Measurements from ENCODE around the gene DDX18.

DDX18 gene

GRCh38 chr2:117833911-117834310 lies 19.4 kb downstream of the DDX18 start:
- DNase-seq (ENCODE audit: low read depth in 2 of 2, low spot score in 1 of 2) = no peak

- DNase-seq (ENCODE audit: low read depth in 2 of 2, low spot score in 1 of 2) = no peak
These were observed 20.5 kb downstream of the DDX18 start for GRCh38 chr2:117834992-117835391.

GRCh38 chr2:117835990-117836760 lies 21.7 kb downstream of the DDX18 start:
- DNase-seq (ENCODE audit: low read depth in 2 of 2, low spot score in 1 of 2) = peak; percentile 8 to 36

GRCh38 chr2:117845304-117845703 lies 30.8 kb downstream of the DDX18 start:
- DNase-seq (ENCODE audit: low read depth in 2 of 2, low spot score in 1 of 2) = no peak

- no peak for DNase-seq (ENCODE audit: low read depth in 2 of 2, low spot score in 1 of 2)
These were observed 35.5 kb downstream of the DDX18 start for GRCh38 chr2:117850015-117850414.

- DNase-seq (ENCODE audit: low read depth in 2 of 2, low spot score in 1 of 2) = no peak
These were observed 36.0 kb downstream of the DDX18 start for GRCh38 chr2:117850461-117850860.

- no peak for DNase-seq (ENCODE audit: low read depth in 2 of 2, low spot score in 1 of 2)
These were observed 37.5 kb downstream of the DDX18 start for GRCh38 chr2:117851969-117852368.

- DNase-seq (ENCODE audit: low read depth in 2 of 2, low spot score in 1 of 2) = no peak
These were observed 38.8 kb downstream of the DDX18 start for GRCh38 chr2:117853316-117853715.

- DNase-seq (ENCODE audit: low read depth in 2 of 2, low spot score in 1 of 2) = no peak
These were observed 39.4 kb downstream of the DDX18 start for GRCh38 chr2:117853873-117854272.

- DNase-seq (ENCODE audit: low read depth in 2 of 2, low spot score in 1 of 2) = no peak
These were observed 40.1 kb downstream of the DDX18 start for GRCh38 chr2:117854610-117855009.

GRCh38 chr2:117855886-117856285 lies 41.4 kb downstream of the DDX18 start:
- DNase-seq (ENCODE audit: low read depth in 2 of 2, low spot score in 1 of 2) = no peak

GRCh38 chr2:117856415-117857210 lies 42.1 kb downstream of the DDX18 start:
- no peak for DNase-seq (ENCODE audit: low read depth in 2 of 2, low spot score in 1 of 2)

- DNase-seq (ENCODE audit: low read depth in 2 of 2, low spot score in 1 of 2) = no peak
These were observed 43.8 kb downstream of the DDX18 start for GRCh38 chr2:117858336-117858735.

- no peak for DNase-seq (ENCODE audit: low read depth in 2 of 2, low spot score in 1 of 2)
These were observed 44.5 kb downstream of the DDX18 start for GRCh38 chr2:117858892-117859531.

- no peak for DNase-seq (ENCODE audit: low read depth in 2 of 2, low spot score in 1 of 2)
These were observed 45.0 kb downstream of the DDX18 start for GRCh38 chr2:117859532-117859911.

GRCh38 chr2:117859924-117860647 lies 45.6 kb downstream of the DDX18 start:
- no peak for DNase-seq (ENCODE audit: low read depth in 2 of 2, low spot score in 1 of 2)

- no peak for DNase-seq (ENCODE audit: low read depth in 2 of 2, low spot score in 1 of 2)
These were observed 48.0 kb downstream of the DDX18 start for GRCh38 chr2:117862459-117862858.

- DNase-seq (ENCODE audit: low read depth in 2 of 2, low spot score in 1 of 2) = no peak
These were observed 61.3 kb downstream of the DDX18 start for GRCh38 chr2:117875786-117876185.

- no peak for DNase-seq (ENCODE audit: low read depth in 2 of 2, low spot score in 1 of 2)
These were observed 64.5 kb downstream of the DDX18 start for GRCh38 chr2:117879003-117879402.
